ENCODE data around the gene CFLAR. TPM values are rescaled to one million over a fixed set of nuclear protein-coding genes. Genes with fewer than 3 reads are reported as not detected.
A peak's percentile ranks its signal among the peaks of the same experiment; 100 is the strongest.

Gene CFLAR
- total RNA-seq, 1 donor from 2014 or later, result 43.9 TPM

DNA sequence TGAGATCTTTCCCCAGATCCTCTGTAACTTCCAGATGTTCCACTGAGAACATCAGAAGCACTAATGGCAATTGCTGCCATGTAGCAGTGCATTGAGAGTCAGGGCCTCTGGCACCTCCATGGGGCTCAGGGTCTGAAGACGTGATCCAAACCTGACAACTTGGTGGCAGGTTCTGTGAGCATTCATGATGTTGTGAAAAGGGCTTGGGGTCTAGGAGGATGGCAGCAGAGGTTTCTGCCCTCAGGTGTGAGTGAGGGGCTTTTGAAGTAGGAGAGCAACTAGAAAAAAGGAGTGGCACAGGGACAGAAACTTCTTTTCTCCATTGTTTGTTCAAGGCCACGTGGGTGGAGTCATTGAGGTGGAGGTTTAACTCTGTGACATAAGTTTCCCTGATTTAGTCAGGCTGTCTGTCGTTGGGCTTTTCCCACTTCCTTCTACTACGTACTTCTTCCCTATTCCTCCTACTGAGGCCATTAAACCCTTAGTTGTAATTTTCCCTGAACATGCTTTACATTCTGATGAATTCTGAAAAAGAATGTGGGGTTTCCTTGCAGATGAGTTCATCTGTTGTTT, 13.1 kb downstream of the CFLAR start:
- H3K4me3 Mint-ChIP-seq, result no peak overlapping the region
- H3K36me3 Mint-ChIP-seq, result peaks cover 6% of the 10 kb centered on the region
- no peak for DNase-seq (ENCODE audit: low spot score in 2 of 2, unreplicated experiment in 2 of 2)
- H3K27me3 Mint-ChIP-seq (ENCODE audit: low read depth), result no peaks in the 10 kb centered on the region
- peaks cover 43% of the 10 kb centered on the region for H3K4me1 Mint-ChIP-seq
- TF ChIP-seq CTCF (IDR thresholded peaks at IDR 0.05; ENCODE audit: unreplicated experiment), result no peak
- no peaks in the 10 kb centered on the region for H3K9me3 Mint-ChIP-seq
- H3K27ac Mint-ChIP-seq, result peak overlapping the region; percentile 50

- no peak for TF ChIP-seq CTCF (IDR thresholded peaks at IDR 0.05; ENCODE audit: unreplicated experiment)
- peaks cover 6% of the 10 kb centered on the region for H3K36me3 Mint-ChIP-seq
- DNase-seq (ENCODE audit: low spot score in 2 of 2, unreplicated experiment in 2 of 2), result no peak
- H3K27me3 Mint-ChIP-seq (ENCODE audit: low read depth), result no peaks in the 10 kb centered on the region
- H3K4me3 Mint-ChIP-seq, result no peak overlapping the region
- no peaks in the 10 kb centered on the region for H3K9me3 Mint-ChIP-seq
- H3K4me1 Mint-ChIP-seq, result peaks cover 30% of the 10 kb centered on the region
- H3K27ac Mint-ChIP-seq, result no peak overlapping the region
These were observed 14.7 kb downstream of the CFLAR start for GRCh38 chr2:201130524-201131186.

DNA sequence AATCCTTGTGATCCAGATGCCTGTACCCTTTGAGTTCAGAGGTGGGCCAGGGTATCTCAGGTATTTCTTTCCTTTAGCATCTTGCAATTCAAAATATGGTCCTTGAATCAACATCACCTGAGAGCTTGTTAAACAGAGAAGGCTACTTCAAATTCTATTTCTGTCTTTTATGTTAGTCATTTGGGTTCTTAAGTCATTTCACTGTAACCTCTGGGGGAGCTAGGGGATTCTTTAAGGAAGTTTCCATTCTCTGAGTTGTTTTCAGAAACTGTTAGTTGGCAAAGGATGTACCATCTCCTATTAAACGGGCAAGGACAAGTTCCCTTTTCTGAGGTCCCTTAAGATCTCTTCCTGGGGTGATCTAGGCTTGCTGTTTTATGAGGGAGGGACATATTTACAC, 16.6 kb downstream of the CFLAR start:
- no peak for DNase-seq (ENCODE audit: low spot score in 2 of 2, unreplicated experiment in 2 of 2)
- Mint-ChIP-seq H3K36me3 (peaks cover 13% of the 10 kb centered on the region), H3K9me3 (no peaks in the 10 kb centered on the region), H3K4me1 (peaks cover 12% of the 10 kb centered on the region), H3K27ac (no peak overlapping the region), H3K27me3 (ENCODE audit: low read depth) (no peaks in the 10 kb centered on the region), H3K4me3 (no peak overlapping the region)
- no peak for TF ChIP-seq CTCF (IDR thresholded peaks at IDR 0.05; ENCODE audit: unreplicated experiment)

DNA sequence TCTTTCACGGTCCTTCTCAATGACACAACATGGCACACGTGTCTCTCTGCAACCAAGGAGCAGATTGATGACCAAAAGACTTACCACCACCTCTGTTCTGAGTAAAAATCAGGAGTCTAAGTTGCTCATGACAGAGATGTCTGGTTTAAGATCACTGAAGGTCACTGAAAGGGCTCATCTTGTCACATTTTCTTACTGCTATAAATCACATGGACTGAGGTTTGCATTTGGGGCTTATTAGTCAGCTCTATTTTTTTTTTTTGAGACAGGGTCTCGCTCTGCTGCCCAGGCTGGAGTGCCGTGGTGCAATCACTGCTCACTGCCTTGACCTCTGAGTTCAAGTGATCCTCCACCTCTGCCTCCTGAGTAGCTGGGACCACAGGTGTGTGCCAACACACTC, 19.4 kb downstream of the CFLAR start:
- H3K9me3 Mint-ChIP-seq, result no peaks in the 10 kb centered on the region
- TF ChIP-seq CTCF (IDR thresholded peaks at IDR 0.05; ENCODE audit: unreplicated experiment), result no peak
- no peaks in the 10 kb centered on the region for H3K27me3 Mint-ChIP-seq (ENCODE audit: low read depth)
- H3K27ac Mint-ChIP-seq, result no peak overlapping the region
- peaks cover 5% of the 10 kb centered on the region for H3K4me1 Mint-ChIP-seq
- H3K4me3 Mint-ChIP-seq, result no peak overlapping the region
- DNase-seq (ENCODE audit: low spot score in 2 of 2, unreplicated experiment in 2 of 2), result no peak
- peaks cover 15% of the 10 kb centered on the region for H3K36me3 Mint-ChIP-seq

- no peak for DNase-seq (ENCODE audit: low spot score in 2 of 2, unreplicated experiment in 2 of 2)
- Mint-ChIP-seq H3K27ac (no peak overlapping the region), H3K9me3 (no peaks in the 10 kb centered on the region), H3K27me3 (ENCODE audit: low read depth) (no peaks in the 10 kb centered on the region), H3K4me3 (no peak overlapping the region), H3K4me1 (peaks cover 5% of the 10 kb centered on the region), H3K36me3 (peaks cover 15% of the 10 kb centered on the region)
- TF ChIP-seq CTCF (IDR thresholded peaks at IDR 0.05; ENCODE audit: unreplicated experiment), result no peak
These were observed 20.9 kb downstream of the CFLAR start for GRCh38 chr2:201136889-201137321.
